ENCODE measurements around the gene RFXANK.

RFXANK gene

DNA sequence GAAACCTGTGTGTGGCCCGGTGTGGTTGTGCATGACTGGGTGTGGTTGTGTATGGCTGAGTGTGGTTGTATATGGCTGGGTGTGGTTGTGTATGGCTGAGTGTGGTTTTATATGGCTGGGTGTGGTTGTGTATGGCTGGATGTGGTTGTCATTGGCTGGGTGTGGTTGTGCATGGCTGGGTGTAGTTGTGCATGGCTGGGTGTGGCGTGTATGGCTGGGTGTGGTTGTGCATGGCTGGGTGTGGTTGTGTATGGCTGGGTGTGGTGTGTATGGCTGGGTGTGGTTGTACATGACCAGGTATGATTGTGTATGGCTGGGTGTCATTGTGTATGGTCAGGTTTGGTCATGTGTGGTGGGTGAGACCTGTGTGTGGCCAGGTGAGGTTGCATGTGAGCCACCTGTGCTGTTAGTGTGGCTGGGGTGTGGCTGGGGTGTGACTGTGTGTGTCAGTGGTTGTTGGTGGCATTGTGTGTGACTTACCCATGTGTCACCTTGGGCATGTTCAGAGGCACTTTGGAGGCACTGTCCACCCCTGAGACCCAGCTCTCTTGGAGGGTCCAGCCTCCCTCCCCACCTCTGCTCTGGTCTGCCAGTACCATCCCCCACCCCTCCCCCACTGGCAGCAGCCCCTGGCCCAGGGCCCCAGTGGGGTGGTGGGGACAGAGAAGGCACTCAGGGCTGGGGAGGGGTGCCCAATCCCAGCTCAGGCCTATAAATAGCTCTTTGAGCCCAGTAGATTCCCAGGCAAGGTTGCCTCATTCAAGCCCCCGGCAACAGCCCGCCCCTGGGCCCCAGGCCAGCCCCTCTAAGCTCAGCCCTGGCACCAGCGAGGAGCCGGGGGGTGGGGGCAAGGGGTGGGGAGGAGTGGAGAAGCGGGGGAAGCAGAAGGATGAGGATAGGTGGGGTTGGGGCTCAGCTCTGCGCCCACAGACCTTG, 15.8 kb downstream of the RFXANK start:
- TF ChIP-seq FOXP2 (optimal IDR thresholded peaks at IDR 0.05; ENCODE audit: borderline replicate concordance, extremely low read depth, extremely low read length, insufficient read depth): no peak

DNA sequence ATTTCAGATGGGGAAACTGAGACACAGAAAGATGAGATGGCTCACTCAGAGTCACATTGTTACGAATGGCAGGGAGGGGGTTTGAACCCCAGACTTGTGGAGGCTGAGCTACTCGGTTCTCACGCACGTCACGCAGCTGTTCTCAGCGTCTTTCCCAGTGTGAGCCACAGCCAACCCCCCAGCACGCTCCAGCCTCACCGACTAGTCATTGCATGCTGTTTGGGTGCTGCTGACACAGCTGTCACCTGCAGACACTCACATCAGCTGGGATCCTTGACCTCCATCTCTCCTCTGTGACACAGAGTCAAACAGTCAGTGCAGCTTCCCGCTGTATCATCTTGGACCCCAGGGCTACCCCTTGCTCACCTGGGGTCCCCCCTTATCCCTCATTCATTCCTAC, 17.3 kb downstream of the RFXANK start:
- TF ChIP-seq TAF1 (IDR thresholded peaks at IDR 0.05; ENCODE audit: borderline replicate concordance, insufficient read depth, low read length) (no peak), POLR2AphosphoS5 (IDR thresholded peaks at IDR 0.05; ENCODE audit: low read depth, low read length) (no peak), SIN3A (IDR thresholded peaks at IDR 0.05; ENCODE audit: borderline replicate concordance, insufficient read depth, low read length) (no peak)
- TF ChIP-seq, protein P1, sequence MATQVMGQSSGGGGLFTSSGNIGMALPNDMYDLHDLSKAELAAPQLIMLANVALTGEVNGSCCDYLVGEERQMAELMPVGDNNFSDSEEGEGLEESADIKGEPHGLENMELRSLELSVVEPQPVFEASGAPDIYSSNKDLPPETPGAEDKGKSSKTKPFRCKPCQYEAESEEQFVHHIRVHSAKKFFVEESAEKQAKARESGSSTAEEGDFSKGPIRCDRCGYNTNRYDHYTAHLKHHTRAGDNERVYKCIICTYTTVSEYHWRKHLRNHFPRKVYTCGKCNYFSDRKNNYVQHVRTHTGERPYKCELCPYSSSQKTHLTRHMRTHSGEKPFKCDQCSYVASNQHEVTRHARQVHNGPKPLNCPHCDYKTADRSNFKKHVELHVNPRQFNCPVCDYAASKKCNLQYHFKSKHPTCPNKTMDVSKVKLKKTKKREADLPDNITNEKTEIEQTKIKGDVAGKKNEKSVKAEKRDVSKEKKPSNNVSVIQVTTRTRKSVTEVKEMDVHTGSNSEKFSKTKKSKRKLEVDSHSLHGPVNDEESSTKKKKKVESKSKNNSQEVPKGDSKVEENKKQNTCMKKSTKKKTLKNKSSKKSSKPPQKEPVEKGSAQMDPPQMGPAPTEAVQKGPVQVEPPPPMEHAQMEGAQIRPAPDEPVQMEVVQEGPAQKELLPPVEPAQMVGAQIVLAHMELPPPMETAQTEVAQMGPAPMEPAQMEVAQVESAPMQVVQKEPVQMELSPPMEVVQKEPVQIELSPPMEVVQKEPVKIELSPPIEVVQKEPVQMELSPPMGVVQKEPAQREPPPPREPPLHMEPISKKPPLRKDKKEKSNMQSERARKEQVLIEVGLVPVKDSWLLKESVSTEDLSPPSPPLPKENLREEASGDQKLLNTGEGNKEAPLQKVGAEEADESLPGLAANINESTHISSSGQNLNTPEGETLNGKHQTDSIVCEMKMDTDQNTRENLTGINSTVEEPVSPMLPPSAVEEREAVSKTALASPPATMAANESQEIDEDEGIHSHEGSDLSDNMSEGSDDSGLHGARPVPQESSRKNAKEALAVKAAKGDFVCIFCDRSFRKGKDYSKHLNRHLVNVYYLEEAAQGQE (IDR thresholded peaks at IDR 0.05; ENCODE audit: insufficient read depth in 1 of 2, low read depth in 2 of 2, low read length in 2 of 2): no peak

DNA sequence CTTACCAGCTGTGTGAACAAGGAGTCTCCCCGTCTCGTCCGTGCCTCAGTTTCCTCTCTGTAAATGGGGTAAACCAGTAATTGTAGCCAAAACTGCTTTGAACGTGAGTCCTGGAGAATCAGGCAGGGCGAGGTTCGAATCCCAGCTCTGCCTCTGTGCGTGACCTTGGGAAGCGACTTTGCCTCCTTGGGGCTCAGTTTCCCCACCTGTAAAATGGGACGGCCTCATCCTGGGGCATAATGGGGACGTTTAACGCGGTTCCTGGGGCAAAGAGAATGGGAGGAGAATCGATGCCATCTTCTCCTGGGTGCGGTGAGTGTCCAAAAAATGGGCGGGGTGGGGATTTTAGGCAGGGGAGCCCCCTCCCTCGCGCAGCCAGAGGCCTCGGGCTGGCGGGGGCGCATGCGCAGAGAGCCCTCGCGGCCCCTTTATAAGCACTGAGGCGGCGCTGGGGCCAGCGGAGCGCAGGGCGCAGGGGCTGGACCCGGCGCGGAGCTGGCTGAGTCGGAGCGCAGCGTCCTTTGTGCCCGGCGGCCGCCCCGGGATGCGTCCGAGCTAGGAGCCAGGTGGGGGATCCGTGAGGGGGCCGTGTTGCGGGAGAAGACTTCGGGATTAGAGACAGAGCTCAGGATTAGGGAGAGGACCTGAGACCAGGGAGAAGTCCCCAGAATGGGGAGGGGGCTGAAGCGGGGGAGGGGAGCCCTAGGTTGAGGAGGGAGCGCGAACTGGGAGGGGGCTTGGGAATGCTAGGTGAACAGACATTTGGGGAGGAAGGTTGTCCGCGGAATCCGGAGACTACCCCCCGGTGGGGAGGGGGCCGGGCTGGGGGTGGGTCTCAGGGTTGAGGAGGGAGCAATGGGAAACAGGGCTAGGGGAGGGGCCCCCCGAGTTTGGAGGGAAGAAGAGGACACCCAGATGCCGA, 19.7 kb downstream of the RFXANK start, which contains the start of gene NCAN:
Gene NCAN (plus strand): TSS at position 460 of the 922 bp plus-strand sequence. CDS start 4,996 bp downstream, outside the sequence.
- no peak for TF ChIP-seq FOXP2 (optimal IDR thresholded peaks at IDR 0.05; ENCODE audit: borderline replicate concordance, extremely low read depth, extremely low read length, insufficient read depth)
- TF ChIP-seq, protein P1 (IDR thresholded peaks at IDR 0.05; ENCODE audit: insufficient read depth in 1 of 2, low read depth in 2 of 2, low read length in 2 of 2): no peak
- TF ChIP-seq TAF1 (IDR thresholded peaks at IDR 0.05; ENCODE audit: borderline replicate concordance, insufficient read depth, low read length): no peak
- no peak for TF ChIP-seq SIN3A (IDR thresholded peaks at IDR 0.05; ENCODE audit: borderline replicate concordance, insufficient read depth, low read length)
- no peak for TF ChIP-seq POLR2AphosphoS5 (IDR thresholded peaks at IDR 0.05; ENCODE audit: low read depth, low read length)

DNA sequence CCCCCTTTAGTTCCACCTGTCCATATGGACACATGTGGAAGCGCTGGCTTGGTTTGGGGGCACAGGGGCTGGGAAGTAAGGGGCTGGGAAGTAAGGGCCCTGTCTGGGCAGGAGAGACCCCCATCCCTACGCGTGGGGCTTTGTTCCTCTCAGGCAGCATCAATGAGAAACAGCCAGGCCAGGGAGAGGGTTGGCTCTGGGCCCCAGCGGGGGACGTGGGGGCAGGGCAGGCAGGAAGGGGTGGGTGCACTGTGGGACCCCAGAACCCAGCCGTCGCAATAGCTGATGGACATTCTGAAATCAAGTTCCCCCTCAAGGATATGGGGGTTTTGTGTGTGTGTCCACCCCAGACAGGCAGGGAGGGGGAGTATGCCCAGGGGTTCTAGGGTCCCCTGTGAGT, 20.9 kb downstream of the RFXANK start:
- TF ChIP-seq FOXP2 (optimal IDR thresholded peaks at IDR 0.05; ENCODE audit: borderline replicate concordance, extremely low read depth, extremely low read length, insufficient read depth) (no peak), TAF1 (IDR thresholded peaks at IDR 0.05; ENCODE audit: borderline replicate concordance, insufficient read depth, low read length) (no peak), SIN3A (IDR thresholded peaks at IDR 0.05; ENCODE audit: borderline replicate concordance, insufficient read depth, low read length) (no peak), POLR2AphosphoS5 (IDR thresholded peaks at IDR 0.05; ENCODE audit: low read depth, low read length) (no peak)
- TF ChIP-seq, protein P1 (IDR thresholded peaks at IDR 0.05; ENCODE audit: insufficient read depth in 1 of 2, low read depth in 2 of 2, low read length in 2 of 2): no peak

DNA sequence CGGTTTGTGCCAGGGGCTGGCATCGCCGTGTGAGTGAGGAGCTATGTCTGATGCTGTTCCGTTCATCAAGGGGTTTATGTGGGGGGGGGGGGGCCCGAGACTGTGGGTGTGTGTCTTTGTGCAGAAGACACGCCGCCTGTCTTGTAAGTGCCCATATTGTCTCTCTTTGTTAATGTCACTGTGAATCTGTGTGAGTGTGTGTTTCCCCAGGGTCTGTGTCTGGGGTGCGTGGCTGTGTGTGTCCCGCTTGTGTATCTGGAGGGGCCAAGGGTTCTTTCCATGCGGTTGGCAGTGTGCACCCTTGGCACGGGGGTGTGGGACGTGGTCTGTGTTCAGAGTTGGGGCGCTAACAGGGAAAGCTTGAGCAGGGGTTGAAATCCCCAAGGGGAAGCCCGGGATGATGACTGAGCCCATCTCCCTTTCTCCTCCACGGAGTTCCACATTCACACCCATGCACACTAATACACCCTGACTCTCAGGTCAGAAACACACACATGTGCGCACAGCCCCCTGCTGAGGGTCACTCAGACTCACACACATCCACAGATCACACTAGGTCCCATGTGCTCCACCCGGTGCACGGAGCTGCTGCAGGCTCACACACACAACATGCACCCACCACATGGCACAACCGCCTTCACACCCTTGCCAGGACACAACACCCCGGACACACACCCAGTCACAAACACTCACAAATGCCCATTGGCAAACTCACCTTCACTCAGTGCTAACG, 21.5 kb downstream of the RFXANK start:
- no peak for TF ChIP-seq POLR2AphosphoS5 (IDR thresholded peaks at IDR 0.05; ENCODE audit: low read depth, low read length)
- no peak for TF ChIP-seq SIN3A (IDR thresholded peaks at IDR 0.05; ENCODE audit: borderline replicate concordance, insufficient read depth, low read length)
- TF ChIP-seq, protein P1 (IDR thresholded peaks at IDR 0.05; ENCODE audit: insufficient read depth in 1 of 2, low read depth in 2 of 2, low read length in 2 of 2): no peak; a peak in 1 of 4 replicates
- no peak for TF ChIP-seq FOXP2 (optimal IDR thresholded peaks at IDR 0.05; ENCODE audit: borderline replicate concordance, extremely low read depth, extremely low read length, insufficient read depth)
